HG03575 (cell line): ENCODE data around the gene TRIM15.
"Not testable (repeated sequence)": the region's sequence is repeated elsewhere in the genome, so short reads cannot be mapped to it uniquely, and the experiment has no call there.

Source experiments
- ATAC-seq: cut with Tn5 transposase; IDR thresholded peaks from one replicate; pipeline ENCODE4 v1.9.1; 2021; ENCODE audit not compliant: unreplicated experiment, insufficient number of reproducible peaks, low FRiP score; ENCODE audit errors: extremely low read depth

Gene TRIM15

DNA sequence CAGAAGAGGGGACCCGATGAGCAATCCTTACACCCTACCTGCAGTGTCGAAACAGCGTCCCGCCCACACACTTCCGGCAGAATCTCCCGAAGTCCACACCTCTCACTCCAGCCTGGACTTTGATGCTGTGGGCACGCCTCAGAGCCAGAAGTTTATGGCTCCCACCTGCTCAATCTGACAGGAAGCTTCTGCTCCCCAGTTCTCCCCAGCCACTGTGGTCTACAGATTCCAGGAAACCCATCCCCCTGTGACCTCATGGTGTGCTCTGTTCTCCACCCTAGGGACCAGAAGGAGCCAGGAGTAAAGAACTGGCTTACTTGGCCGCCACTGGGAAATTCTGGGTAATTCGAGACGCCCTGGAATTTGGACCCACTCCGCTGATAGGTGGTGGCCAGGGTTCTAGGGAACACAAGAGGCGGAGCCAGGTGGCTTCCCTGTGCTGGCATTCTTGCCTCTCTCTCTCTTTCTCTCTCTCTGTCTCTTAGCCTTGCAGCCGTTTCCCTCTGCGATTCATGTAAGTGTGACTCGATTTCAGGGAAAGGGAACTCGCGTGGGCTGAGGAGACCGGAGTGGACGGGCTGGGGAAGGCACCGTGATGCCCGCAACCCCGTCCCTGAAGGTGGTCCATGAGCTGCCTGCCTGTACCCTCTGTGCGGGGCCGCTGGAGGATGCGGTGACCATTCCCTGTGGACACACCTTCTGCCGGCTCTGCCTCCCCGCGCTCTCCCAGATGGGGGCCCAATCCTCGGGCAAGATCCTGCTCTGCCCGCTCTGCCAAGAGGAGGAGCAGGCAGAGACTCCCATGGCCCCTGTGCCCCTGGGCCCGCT lies at the start of gene TRIM15:
Gene TRIM15 (plus strand): TSS at position 457 of the 828 bp plus-strand sequence. CDS start 139 bp downstream, at position 596.
- no peak for ATAC-seq

DNA sequence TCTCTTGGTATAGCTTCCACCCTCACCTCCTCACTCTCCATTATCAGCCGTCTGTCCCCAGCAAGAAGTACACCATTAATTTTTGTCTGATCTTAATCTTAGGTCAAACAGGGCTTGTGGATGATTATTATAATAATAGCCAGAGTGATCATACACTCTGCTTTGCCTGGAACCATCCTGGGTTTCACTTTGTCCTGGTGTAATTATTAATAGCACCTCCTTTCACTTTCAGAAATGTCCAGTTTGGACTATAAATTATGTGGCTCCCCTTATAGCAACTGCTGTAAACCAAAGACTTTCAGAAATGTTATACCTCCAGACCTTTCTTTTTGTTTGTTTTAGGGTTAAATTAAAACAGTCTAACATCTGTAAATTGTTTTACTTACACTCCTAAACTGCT lies 49.5 kb upstream of the TRIM15 start:
- ATAC-seq = no peak

DNA sequence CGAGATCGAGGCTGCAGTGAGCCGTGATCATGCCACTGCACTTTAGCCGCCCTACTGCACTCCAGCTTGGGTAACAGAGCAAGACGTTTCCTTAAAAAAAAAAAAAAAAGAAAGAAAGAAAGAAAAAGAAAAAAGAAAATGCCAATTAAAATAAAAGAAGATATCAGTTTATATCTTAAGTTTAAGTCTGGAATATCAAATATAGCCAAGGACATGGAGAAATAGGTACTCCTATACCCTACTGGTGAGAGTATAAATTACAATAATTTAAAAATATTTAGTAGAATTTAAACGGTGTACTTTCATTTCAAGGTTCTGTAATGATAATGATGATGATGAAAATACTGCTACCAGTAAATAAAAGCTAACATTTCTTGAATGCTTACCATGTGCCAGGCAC lies 46.6 kb upstream of the TRIM15 start:
- no peak for ATAC-seq

DNA sequence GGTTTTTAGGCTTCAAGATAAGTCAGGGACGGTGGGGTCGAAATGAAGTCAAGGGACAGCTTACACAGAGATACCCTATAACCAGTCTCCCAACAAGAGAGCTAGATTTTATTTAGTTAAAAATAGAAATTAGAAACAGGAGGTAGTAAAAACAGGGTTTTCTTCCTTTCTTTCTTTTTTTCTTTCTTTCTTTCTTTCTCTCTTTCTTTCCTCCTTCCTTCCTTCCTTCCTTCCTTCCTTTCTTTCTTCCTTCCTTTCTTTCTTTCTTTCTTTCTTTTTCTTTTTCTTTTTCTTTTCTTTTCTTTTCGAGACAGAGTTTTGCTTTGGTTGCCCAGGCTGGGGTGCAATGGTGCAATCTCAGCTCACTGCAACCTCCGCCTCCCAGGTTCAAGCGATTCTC lies 44.7 kb upstream of the TRIM15 start:
- not testable (repeated sequence) for ATAC-seq

DNA sequence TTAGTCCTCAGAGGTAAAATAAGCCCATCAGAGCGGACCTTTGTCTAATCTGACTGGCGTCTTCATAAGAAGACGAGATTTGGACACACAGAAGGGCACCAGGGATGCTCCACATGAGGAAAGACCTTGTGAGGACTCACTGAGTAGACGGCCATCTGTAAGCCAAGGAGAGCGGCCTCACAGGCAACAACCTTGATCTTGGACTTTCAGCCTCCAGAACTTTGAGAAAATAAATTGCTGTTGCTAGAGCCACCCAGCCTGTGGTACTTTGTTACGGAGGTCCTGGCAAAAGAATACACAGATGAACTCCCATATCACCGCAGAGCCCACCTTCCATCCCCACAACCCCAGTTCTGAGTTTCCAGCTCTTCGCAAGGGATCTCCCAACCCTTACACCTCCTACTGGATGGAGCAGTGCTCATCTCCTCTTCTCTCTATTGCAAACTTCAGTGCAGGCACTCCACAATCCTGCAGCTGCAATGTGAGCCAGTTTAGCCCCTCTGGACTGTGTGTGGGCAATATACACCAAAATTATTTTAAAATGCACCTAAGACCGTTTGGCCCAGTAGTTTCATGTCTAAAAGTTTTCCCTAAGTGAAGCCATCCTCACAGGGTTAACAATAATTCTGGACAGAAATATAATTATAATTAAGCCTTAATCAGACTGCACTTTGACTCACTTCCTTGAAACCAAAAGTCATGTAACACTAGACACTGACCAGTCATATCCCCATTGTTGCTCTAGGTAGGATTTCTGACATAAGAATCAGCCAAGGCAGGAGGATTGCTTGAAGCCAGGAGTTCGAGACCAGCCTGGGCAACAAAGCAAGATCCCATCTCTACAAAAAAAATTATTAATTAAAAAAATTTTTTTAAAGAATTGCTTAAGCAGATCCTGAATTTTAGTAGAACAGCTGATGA lies 41.6 kb upstream of the TRIM15 start:
- no peak for ATAC-seq

- no peak for ATAC-seq
Observed at GRCh38 chr6:30122515-30122914, 40.8 kb upstream of the TRIM15 start.

DNA sequence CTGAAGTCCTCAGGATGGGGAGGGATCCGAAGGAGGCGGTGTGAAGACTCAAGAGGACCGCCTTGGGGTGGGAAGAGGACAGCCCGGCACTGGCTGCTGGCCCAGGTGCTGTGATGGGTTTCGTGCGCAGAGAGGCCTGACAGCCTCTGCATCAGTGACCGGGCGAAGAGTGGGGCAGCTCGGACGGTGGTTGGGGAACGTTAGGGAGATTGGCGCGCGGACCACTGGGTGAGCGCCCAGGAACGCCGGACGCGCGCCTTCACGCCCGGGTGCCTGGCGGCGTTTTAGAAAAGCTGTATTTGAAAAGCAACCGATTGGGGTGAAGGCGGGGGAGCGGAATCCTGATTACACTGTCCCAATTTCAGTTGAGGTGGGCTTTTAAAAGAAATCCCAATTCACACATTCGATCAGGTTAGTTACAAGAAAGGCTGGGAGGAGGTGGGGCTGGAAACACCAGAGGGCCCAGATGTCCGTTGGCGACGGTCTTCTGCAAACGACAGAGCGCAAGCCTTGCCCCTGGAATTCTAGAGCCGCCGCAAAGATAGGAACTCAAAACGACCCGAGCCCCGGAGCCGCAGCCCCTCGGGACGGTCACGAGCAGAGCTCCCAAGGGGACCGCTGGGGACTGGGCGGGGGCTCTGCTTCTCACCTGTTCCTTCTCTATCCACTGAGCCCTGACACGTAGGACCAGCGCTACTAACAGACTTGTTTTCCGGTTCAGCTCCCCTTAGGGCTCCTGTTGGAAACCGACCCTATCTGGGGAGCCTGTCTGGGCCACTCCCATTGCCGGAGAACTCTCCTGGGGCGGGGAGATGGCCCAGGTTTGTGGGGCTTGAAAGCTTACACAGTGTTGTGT lies 35.9 kb upstream of the TRIM15 start:
- ATAC-seq = no peak

DNA sequence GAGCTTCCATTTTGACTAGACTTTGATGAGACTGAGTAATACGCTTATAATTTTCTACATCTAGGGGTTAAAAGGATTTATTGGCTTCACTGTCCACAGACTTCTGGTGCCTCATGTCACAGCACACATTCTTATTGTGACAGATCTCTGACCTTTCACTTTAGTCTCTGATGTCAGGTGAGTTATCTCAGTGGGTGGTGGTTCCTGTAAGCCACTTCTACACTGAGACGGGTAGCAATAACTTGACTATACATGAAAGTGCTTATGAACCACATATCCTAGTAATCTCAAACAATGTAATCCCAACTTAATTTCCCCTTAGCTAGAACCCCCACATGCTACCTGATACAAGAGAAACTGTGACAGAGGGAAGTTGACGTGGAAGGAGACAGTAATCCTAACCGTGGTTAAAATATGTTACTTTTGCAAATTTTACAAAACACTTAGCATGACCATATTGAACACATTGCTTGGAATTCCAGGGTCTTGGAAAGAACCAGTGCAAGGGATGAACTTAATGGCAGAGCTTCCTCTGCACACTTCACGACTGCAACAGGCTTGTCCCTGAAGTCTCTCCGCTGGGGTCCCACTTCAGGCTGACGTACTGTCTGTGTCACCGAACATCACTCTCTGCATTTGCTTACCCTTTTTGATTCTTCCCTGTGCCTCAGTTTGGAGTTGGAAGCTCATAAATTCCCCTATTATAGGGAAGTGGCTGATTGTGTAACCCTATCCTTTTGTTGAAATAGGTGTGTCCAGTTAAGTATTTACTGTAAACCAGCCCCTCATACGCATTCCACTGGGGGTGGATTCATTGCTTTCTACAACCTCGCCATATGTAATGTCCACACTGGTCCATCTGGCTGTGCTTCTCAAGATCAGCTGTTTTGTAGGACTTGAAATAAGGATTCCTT lies 33.8 kb upstream of the TRIM15 start:
- no peak for ATAC-seq

DNA sequence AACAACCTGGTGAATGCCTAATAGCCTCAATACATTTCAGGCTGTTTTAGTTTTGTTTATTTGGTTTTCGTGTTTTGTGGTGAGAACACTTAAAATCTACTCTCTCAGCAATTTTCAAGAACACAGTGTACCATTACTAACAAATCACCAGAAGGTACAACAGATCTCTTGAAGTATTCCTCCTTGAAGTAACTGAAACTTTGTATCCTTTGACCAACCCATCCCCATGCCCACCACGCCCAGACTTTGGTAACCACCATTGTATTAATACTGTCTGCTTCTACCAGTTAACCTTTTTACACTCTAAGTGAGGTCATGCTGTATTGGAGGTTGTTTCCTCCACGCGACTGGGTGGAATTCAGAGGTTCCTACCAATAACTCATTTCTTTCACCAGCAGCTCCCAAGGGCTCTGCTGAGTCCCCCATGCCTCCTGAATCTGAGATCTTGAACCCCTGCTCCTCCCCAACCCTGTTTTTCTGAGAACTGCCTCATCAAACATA lies 33.1 kb upstream of the TRIM15 start:
- ATAC-seq = no peak

GRCh38 chr6:30130887-30131862 lies 32.2 kb upstream of the TRIM15 start:
- no peak for ATAC-seq

DNA sequence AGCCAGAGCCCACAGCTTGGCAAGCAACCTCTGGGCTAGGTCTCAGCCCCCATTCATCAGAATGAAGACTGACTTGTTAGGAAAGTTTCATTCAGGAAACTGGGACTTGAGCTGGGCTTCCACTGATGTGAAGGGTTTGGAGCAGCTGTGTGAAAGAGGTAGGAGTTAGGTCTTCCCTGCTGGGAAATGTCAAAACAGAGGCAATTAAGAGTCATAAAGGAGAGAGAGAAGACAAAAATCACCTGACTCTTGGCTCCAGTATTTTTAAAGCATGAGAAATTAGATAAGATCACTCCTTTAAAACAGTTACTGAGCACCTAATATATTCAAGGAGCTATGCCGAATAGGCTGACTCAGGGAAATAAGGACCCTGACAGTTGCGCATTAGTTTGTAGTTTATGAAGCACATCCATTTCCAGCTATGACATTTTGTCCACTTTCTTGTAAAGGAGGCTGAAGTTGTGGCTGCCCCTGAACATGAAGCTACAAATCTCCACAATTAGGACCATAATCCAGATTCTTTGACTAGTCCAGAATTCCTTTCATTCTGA lies 31.3 kb upstream of the TRIM15 start:
- no peak for ATAC-seq

DNA sequence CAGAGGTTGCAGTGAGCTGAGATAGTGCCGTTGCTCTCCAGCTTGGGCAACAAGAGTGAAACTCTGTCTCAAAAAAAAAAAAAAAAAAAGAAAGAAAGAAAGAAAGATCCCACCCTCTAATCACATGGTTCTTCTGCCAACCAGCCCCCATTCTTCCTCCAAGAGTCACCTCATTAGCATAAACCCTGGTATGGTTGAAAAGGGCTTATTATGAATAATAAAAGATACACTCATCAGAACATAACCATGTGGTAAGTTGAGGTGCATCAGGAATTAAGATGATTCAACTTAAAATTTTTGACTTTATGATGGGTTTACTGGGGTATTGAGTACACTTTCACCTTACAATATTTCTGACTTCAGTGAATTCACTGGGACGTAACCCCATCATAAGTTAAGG lies 28.2 kb upstream of the TRIM15 start:
- no peak for ATAC-seq

- no peak for ATAC-seq
Observed at GRCh38 chr6:30135757-30136156, 27.6 kb upstream of the TRIM15 start, which contains the start of gene TRIM40. Gene TRIM40, plus strand, starts transcription at chr6:30136140. Its CDS starts 897 bp downstream, at chr6:30137037.

DNA sequence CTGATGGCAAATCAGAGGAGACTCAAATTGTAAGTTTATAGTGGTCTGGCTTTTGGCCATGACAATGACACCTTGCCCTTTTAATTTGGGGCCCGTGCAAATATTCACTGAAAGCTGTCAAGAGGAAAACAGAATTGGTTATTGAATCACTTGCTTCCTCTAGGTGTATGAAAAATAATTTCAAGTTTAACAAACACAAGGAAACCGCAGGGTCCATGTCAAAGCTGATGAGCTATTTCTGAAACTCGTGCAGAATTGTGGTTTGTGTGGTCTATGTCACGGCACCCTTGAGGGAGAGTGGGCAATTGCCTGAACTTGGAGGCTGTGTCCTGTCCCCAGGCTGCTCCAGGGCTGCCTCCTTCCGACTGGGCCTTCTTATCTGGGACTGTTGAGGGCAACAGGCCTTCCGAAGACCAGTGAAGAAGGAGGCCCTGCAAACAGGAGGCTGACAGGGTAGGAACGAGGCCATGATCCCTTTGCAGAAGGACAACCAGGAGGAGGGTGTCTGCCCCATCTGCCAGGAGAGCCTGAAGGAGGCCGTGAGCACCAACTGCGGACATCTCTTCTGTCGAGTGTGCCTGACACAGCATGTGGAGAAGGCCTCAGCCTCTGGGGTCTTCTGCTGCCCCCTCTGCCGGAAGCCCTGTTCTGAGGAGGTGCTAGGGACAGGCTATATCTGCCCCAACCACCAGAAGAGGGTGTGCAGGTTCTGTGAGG lies 26.6 kb upstream of the TRIM15 start:
- no peak for ATAC-seq

GRCh38 chr6:30140240-30140639 lies 23.1 kb upstream of the TRIM15 start:
- ATAC-seq = not testable (repeated sequence)

DNA sequence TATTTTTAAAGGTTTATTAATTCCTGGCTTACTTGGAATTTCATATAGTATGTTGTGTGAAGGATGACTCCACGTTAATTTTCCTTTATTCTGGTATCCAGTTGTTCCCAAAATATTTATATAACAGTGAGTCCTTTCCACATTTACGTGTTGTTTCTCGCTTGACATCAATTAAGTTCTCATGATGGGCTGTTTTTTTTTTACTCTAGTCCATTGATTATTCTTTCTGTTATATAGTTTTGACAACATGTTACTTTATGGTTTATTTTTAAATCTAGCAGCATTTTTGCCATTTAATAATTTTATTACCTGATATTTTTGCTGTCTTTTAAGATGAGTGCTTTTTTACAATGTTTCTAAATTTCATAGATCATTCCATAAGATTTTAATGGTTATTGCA lies 20.7 kb upstream of the TRIM15 start:
- ATAC-seq = no peak
